Omental fat pad (tissue), 4 donors: ENCODE results near the gene SATB2. TPM values are rescaled to one million over a fixed set of nuclear protein-coding genes. Genes with fewer than 3 reads are reported as not detected.

Experiments
- ATAC-seq: fragments of 150-250 bp; one replicate; pipeline ENCODE4 v1.9.1; 2016; ENCODE audit warnings: mild to moderate bottlenecking, moderate library complexity; ENCODE audit not compliant: low FRiP score
- DNase-seq: peaks from one replicate; pipeline ENCODE4 v3.0.0-alpha.2; 2019; ENCODE audit warnings: low spot score
- CTCF ChIP-seq, 3 donors: fragments of 450-650 bp; IDR thresholded peaks; one replicate each; pipeline ENCODE4 v1.5.1; 2016 to 2017; ENCODE audit warnings: antibody characterized with exemption in 3 of 3, mild to moderate bottlenecking in 3 of 3, moderate library complexity in 2 of 3
- total RNA-seq, 4 donors: library from RNA; depleted of rRNA; stranded (reverse); fragments of >200 nt; gene quantifications; one replicate each; pipeline ENCODE4 v1.1.0, GENCODE V29; 2016

Gene SATB2
- total RNA-seq, 4 donors from 2014 or later: 1.7 to 4.1 (median 2.7) TPM

DNA sequence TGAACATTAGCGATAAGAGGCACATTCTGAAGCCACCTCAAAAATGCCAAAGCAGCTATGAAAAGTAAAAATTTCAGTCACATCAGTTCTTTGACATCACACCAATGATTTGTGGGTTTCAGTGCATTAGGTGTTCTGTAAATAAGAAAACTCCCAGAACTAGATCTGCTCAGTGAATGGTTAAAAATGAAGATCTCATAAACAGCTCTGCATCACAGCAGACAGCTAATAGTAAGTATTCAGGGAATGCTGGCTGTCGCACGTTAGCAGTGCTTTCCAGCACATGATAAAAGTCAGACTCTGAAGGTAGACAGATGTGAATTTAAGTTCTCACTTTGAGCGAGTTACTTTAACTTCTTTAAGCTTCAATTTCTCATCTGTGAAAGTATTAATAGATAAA is 154.9 kb downstream of the SATB2 start:
- ATAC-seq: no peak
- DNase-seq: no peak
- TF ChIP-seq CTCF (IDR thresholded peaks at IDR 0.05): no peak

DNA sequence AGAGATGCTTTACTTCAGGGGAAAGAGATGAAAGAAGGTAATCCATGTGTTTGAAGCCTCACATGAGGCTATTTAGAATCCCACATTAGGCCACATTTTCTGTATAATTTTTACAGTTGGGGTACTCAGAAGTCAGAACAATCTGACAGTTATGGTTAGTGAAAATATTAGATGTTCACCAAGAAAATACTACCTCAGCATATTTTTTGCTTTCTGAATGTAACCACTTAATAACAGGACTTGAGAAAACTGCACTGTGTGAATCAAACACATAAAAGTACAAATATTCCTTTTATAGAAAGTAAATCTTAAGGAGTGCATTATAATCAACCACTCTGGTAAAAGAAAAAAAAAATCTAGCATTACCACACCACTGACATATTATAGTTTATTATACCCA is 169.3 kb downstream of the SATB2 start:
- TF ChIP-seq CTCF (IDR thresholded peaks at IDR 0.05): no peak

GRCh38 chr2:199282309-199282708 is 175.4 kb downstream of the SATB2 start:
- DNase-seq (no peak), ATAC-seq (no peak)
- no peak for TF ChIP-seq CTCF (IDR thresholded peaks at IDR 0.05)

More for the DNA sequence above, 169.3 kb downstream of the SATB2 start:
- DNase-seq: no peak
- ATAC-seq: no peak

- no peak for TF ChIP-seq CTCF (IDR thresholded peaks at IDR 0.05)
- DNase-seq (no peak), ATAC-seq (no peak)
Observed at GRCh38 chr2:199279146-199279545, 178.6 kb downstream of the SATB2 start.

DNA sequence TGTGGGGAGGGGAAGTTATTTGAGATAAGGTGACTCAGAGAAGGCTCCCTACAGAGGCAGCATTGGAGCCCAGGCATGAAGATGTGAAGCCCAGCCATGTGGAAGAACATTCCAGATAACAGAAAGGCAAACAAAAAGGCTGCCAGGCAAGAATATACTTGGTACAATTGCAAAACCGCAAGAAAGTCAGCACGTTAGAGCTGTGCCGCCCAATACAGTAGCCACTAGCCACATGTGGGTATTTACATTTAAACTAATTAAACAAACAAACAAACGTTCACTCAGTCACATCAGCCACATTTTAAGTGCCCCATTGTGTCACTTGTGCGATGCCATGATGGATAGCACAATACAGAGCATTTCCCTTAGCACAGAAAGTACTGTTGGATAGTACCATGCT is 179.6 kb downstream of the SATB2 start:
- DNase-seq: no peak
- no peak for TF ChIP-seq CTCF (IDR thresholded peaks at IDR 0.05)
- ATAC-seq: no peak

- no peak for DNase-seq
- TF ChIP-seq CTCF (IDR thresholded peaks at IDR 0.05): no peak
- ATAC-seq: no peak
Observed at GRCh38 chr2:199273042-199273511, 184.7 kb downstream of the SATB2 start.

DNA sequence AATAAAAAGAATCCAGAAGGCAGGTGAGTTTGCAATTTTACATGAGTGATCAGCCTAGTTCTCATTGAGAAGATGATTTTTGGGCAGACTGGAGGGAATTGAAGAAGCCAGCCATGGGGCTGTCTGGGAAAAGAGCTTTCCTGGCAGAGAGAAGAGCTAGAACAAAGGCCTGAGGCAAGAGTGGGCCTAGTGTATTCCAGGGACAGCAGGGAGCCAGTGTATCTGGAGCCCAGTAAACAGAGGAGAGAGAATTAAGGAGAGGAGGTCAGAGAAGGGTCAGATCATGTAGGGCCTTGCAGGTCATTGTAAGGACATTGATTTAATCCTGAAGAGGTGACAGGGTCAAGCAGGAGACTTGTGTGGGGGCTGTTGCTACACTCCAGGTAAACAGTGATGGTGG is 195.8 kb downstream of the SATB2 start:
- DNase-seq: no peak
- no peak for TF ChIP-seq CTCF (IDR thresholded peaks at IDR 0.05)

More for the DNA sequence above, 195.8 kb downstream of the SATB2 start:
- no peak for ATAC-seq
